HepG2 (cell line): ENCODE data around the gene CCDC148. TPM values are rescaled to one million over a fixed set of nuclear protein-coding genes. Genes with fewer than 3 reads are reported as not detected.

Source experiments
- AHDC1 ChIP-seq: sonication (generic); formaldehyde crosslinking; IDR thresholded peaks from 2 replicates; pipeline ENCODE4 v1.5.1; 2020; ENCODE audit warnings: mild to moderate bottlenecking, missing genetic modification reagents, borderline replicate concordance
- KLF16 ChIP-seq, 2 experiments: sonication (generic) in 1 of 2; formaldehyde crosslinking in 1 of 2; IDR thresholded peaks; 2 replicates each; pipeline versions ENCODE4 v1.6.1 to v1.8.0; 2016 to 2023; ENCODE audit warnings: missing genetic modification reagents in 2 of 2, missing compliant biosample characterization in 1 of 2
- MTF1 ChIP-seq: sonication (generic); formaldehyde crosslinking; IDR thresholded peaks from 2 replicates; pipeline ENCODE4 v1.5.0; 2020; ENCODE audit warnings: missing genetic modification reagents
- NFYC ChIP-seq: IDR thresholded peaks from 2 replicates; pipeline ENCODE4 v1.6.1; 2016; ENCODE audit warnings: missing genetic modification reagents, missing compliant biosample characterization
- RFX5 ChIP-seq: IDR thresholded peaks from 2 replicates; pipeline ENCODE4 v1.6.1; 2011; ENCODE audit warnings: low read depth, low read length, improper control_type of control experiment
- RXRA ChIP-seq: sonication (generic); formaldehyde crosslinking; IDR thresholded peaks from 2 replicates; pipeline ENCODE4 v1.5.1; 2020; ENCODE audit warnings: missing genetic modification reagents
- YEATS2 ChIP-seq: sonication (generic); formaldehyde crosslinking; IDR thresholded peaks from 2 replicates; pipeline ENCODE4 v1.4.0; 2020; ENCODE audit warnings: missing genetic modification reagents, borderline replicate concordance
- YY1 ChIP-seq: IDR thresholded peaks from 2 replicates; pipeline ENCODE4 v1.6.1; 2011; ENCODE audit warnings: low read length, low read depth, moderate library complexity, mild to moderate bottlenecking; ENCODE audit not compliant: insufficient read depth, insufficient replicate concordance
- ZNF138 ChIP-seq: sonication (generic); formaldehyde crosslinking; IDR thresholded peaks from 2 replicates; pipeline ENCODE4 v1.5.0; 2020; ENCODE audit warnings: mild to moderate bottlenecking, low read depth, missing genetic modification reagents
- ZNF333 ChIP-seq: sonication (generic); formaldehyde crosslinking; IDR thresholded peaks from 2 replicates; pipeline ENCODE4 v1.4.0; 2020; ENCODE audit warnings: mild to moderate bottlenecking, missing genetic modification reagents, borderline replicate concordance
- ZNF546 ChIP-seq: sonication (generic); formaldehyde crosslinking; conservative IDR thresholded peaks from 2 replicates; pipeline ENCODE4 v1.8.1; 2023; ENCODE audit warnings: mild to moderate bottlenecking, missing genetic modification reagents
- ZNF567 ChIP-seq: sonication (generic); formaldehyde crosslinking; IDR thresholded peaks from 2 replicates; pipeline ENCODE4 v1.8.1; 2023; ENCODE audit warnings: mild to moderate bottlenecking, missing genetic modification reagents, borderline replicate concordance
- ZNF841 ChIP-seq: sonication (generic); formaldehyde crosslinking; IDR thresholded peaks from 2 replicates; pipeline ENCODE4 v1.8.1; 2023; ENCODE audit warnings: missing genetic modification reagents, borderline replicate concordance
- polyA plus RNA-seq, 8 experiments: library from polyadenylated mRNA; depleted of rRNA in 3 of 8; stranded (reverse) in 7 of 8; unstranded in 1 of 8; fragments of >200 nt; fragmentation: Illumina TruSeq in 4 of 8; extraction: Trizol in 4 of 8; gene quantifications; 2 replicates each; pipeline versions ENCODE4 v1.2.1 to v1.2.3, GENCODE V29; 2011 to 2016; ENCODE audit warnings: low read depth in 4 of 8, missing spikeins in 1 of 8, mixed read lengths in 1 of 8; ENCODE audit not compliant: insufficient read depth in 1 of 8
- total RNA-seq, 5 experiments: library from RNA; depleted of rRNA; stranded (reverse); fragments of >200 nt; fragmentation: Illumina TruSeq; extraction: Trizol; gene quantifications; 2 replicates each; pipeline ENCODE4 v1.2.3, GENCODE V29; 2016; ENCODE audit warnings: low read depth in 1 of 5
- TF ChIP-seq, protein P1 (sequence below): sonication (generic); formaldehyde crosslinking; IDR thresholded peaks from 2 replicates; pipeline ENCODE4 v1.4.0; 2020; ENCODE audit warnings: mild to moderate bottlenecking, missing genetic modification reagents
- TF ChIP-seq, protein P2 (sequence below): sonication (generic); formaldehyde crosslinking; conservative IDR thresholded peaks from 2 replicates; pipeline ENCODE4 v1.4.0; 2020; ENCODE audit warnings: mild to moderate bottlenecking, missing genetic modification reagents, moderate library complexity

Gene CCDC148
- total and polyA plus RNA-seq, 2 of the 13 experiments (the other 11 are each of a cell fraction or from before 2014, with no cell fraction given) = 0.30 to 0.49 TPM

DNA sequence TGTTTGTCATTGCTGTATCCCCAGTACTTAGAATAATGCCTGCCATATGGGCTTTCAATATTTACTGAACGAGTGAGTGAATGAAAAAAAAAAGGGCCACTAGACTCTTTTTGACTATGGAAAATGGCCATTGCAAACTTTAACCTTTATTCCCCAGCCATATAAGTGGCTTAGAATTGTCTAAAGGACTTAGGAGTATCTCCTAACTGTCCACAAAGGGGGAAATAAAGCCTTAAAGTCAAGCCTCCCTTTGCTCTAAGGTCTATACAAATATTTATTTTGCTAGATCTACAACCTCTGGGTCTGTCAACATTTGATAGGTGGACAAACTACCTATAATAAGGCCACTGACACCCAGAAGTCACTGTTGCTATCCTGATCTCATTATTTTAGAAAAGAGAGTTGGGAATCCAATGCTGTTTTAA, 329.2 kb downstream of the CCDC148 start (continued):
- TF ChIP-seq, protein P1, sequence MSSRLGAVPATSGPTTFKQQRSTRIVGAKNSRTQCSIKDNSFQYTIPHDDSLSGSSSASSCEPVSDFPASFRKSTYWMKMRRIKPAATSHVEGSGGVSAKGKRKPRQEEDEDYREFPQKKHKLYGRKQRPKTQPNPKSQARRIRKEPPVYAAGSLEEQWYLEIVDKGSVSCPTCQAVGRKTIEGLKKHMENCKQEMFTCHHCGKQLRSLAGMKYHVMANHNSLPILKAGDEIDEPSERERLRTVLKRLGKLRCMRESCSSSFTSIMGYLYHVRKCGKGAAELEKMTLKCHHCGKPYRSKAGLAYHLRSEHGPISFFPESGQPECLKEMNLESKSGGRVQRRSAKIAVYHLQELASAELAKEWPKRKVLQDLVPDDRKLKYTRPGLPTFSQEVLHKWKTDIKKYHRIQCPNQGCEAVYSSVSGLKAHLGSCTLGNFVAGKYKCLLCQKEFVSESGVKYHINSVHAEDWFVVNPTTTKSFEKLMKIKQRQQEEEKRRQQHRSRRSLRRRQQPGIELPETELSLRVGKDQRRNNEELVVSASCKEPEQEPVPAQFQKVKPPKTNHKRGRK (CRISPR knock-in tag) = no peak
- TF ChIP-seq ZNF333 (CRISPR knock-in tag) = no peak
- no peak for TF ChIP-seq ZNF841
- TF ChIP-seq, protein P2, sequence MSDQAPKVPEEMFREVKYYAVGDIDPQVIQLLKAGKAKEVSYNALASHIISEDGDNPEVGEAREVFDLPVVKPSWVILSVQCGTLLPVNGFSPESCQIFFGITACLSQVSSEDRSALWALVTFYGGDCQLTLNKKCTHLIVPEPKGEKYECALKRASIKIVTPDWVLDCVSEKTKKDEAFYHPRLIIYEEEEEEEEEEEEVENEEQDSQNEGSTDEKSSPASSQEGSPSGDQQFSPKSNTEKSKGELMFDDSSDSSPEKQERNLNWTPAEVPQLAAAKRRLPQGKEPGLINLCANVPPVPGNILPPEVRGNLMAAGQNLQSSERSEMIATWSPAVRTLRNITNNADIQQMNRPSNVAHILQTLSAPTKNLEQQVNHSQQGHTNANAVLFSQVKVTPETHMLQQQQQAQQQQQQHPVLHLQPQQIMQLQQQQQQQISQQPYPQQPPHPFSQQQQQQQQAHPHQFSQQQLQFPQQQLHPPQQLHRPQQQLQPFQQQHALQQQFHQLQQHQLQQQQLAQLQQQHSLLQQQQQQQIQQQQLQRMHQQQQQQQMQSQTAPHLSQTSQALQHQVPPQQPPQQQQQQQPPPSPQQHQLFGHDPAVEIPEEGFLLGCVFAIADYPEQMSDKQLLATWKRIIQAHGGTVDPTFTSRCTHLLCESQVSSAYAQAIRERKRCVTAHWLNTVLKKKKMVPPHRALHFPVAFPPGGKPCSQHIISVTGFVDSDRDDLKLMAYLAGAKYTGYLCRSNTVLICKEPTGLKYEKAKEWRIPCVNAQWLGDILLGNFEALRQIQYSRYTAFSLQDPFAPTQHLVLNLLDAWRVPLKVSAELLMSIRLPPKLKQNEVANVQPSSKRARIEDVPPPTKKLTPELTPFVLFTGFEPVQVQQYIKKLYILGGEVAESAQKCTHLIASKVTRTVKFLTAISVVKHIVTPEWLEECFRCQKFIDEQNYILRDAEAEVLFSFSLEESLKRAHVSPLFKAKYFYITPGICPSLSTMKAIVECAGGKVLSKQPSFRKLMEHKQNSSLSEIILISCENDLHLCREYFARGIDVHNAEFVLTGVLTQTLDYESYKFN (CRISPR knock-in tag) = peak; percentile 91
- TF ChIP-seq YY1 = no peak
- TF ChIP-seq ZNF546 (CRISPR knock-in tag) = no peak
- no peak for TF ChIP-seq ZNF138 (CRISPR knock-in tag)
- TF ChIP-seq KLF16 (CRISPR knock-in tag; IDR thresholded peaks at IDR 0.05) = no peak
- peak; percentile 94; the same call in 1 of the 2 replicates for TF ChIP-seq AHDC1 (CRISPR knock-in tag)
- TF ChIP-seq ZNF567 = no peak
- no peak for TF ChIP-seq YEATS2 (CRISPR knock-in tag)
- TF ChIP-seq MTF1 (CRISPR knock-in tag) = no peak
- TF ChIP-seq RXRA (CRISPR knock-in tag) = no peak
- no peak for TF ChIP-seq NFYC (CRISPR knock-in tag)
- TF ChIP-seq RFX5 = peak; percentile 95
